Glutamatergic neuron (in vitro differentiated cells): ENCODE measurements around the gene DST. TPM values are rescaled to one million over a fixed set of nuclear protein-coding genes. Genes with fewer than 3 reads are reported as not detected.

Experiments used
- DNase-seq: peaks from one replicate; pipeline ENCODE4 v3.0.0; 2022
- H3K27ac Mint-ChIP-seq: one replicate; pipeline ENCODE4 v1.8.0; 2020; ENCODE audit warnings: mild to moderate bottlenecking, mixed read lengths, inconsistent platforms; ENCODE audit not compliant: unreplicated experiment
- H3K27me3 Mint-ChIP-seq: one replicate; pipeline ENCODE4 v1.8.0; 2020; ENCODE audit warnings: mild to moderate bottlenecking, moderate library complexity, mixed read lengths, inconsistent platforms; ENCODE audit not compliant: unreplicated experiment
- H3K36me3 Mint-ChIP-seq: one replicate; pipeline ENCODE4 v1.8.0; 2020; ENCODE audit warnings: mild to moderate bottlenecking, mixed read lengths, inconsistent platforms; ENCODE audit not compliant: unreplicated experiment
- H3K4me1 Mint-ChIP-seq: one replicate; pipeline ENCODE4 v1.8.0; 2020; ENCODE audit warnings: mild to moderate bottlenecking, low read depth, mixed read lengths, inconsistent platforms; ENCODE audit not compliant: unreplicated experiment
- H3K4me3 Mint-ChIP-seq: one replicate; pipeline ENCODE4 v1.8.0; 2020; ENCODE audit warnings: mild to moderate bottlenecking, mixed read lengths, inconsistent platforms; ENCODE audit not compliant: unreplicated experiment
- H3K9me3 Mint-ChIP-seq: one replicate; pipeline ENCODE4 v1.8.0; 2020; ENCODE audit warnings: mild to moderate bottlenecking, moderate library complexity, mixed read lengths, inconsistent platforms; ENCODE audit not compliant: unreplicated experiment
- CTCF ChIP-seq: fragments of 200-600 bp; sonication (generic); IDR thresholded peaks from one replicate; pipeline ENCODE4 v1.5.0; 2021; ENCODE audit not compliant: partially characterized antibody, unreplicated experiment
- total RNA-seq: library from RNA; stranded (reverse); fragmentation: NEBNext Ultra II Directional; extraction: Animal tissue kit (Norgen Biotek cat#: 25700); gene quantifications from one replicate; pipeline ENCODE4 v1.2.1, GENCODE V29; 2021; ENCODE audit not compliant: unreplicated experiment

DST gene
- total RNA-seq, 1 donor from 2014 or later = 981 TPM

GRCh38 chr6:56685994-56686393 is 43.3 kb upstream of the DST start:
- no peak for TF ChIP-seq CTCF
- Mint-ChIP-seq H3K9me3 (peaks cover 8% of the 10 kb centered on the region), H3K27me3 (no peaks in the 10 kb centered on the region), H3K36me3 (peaks cover 5% of the 10 kb centered on the region), H3K4me1 (peaks cover 6% of the 10 kb centered on the region), H3K4me3 (no peak overlapping the region), H3K27ac (no peak overlapping the region)
- no peak for DNase-seq

- H3K4me3 Mint-ChIP-seq = no peak overlapping the region
- H3K27me3 Mint-ChIP-seq = no peaks in the 10 kb centered on the region
- DNase-seq = no peak
- TF ChIP-seq CTCF = no peak
- H3K9me3 Mint-ChIP-seq = peaks cover 8% of the 10 kb centered on the region
- H3K36me3 Mint-ChIP-seq = peaks cover 5% of the 10 kb centered on the region
- no peak overlapping the region for H3K27ac Mint-ChIP-seq
- H3K4me1 Mint-ChIP-seq = peaks cover 6% of the 10 kb centered on the region
These were observed 42.5 kb upstream of the DST start for GRCh38 chr6:56685102-56685733.

- Mint-ChIP-seq H3K4me3 (no peak overlapping the region), H3K36me3 (peaks cover 5% of the 10 kb centered on the region), H3K9me3 (peaks cover 6% of the 10 kb centered on the region), H3K27ac (no peak overlapping the region), H3K27me3 (no peaks in the 10 kb centered on the region), H3K4me1 (peaks cover 6% of the 10 kb centered on the region)
- TF ChIP-seq CTCF = no peak
- DNase-seq = no peak
These were observed 41.8 kb upstream of the DST start for GRCh38 chr6:56684342-56685101.

- no peak for DNase-seq
- H3K27me3 Mint-ChIP-seq = no peaks in the 10 kb centered on the region
- H3K4me1 Mint-ChIP-seq = peaks cover 6% of the 10 kb centered on the region
- no peak overlapping the region for H3K4me3 Mint-ChIP-seq
- H3K27ac Mint-ChIP-seq = no peak overlapping the region
- peaks cover 5% of the 10 kb centered on the region for H3K36me3 Mint-ChIP-seq
- H3K9me3 Mint-ChIP-seq = peaks cover 6% of the 10 kb centered on the region
- no peak for TF ChIP-seq CTCF
These were observed 41.2 kb upstream of the DST start for GRCh38 chr6:56683882-56684281.

- peaks cover 6% of the 10 kb centered on the region for H3K4me1 Mint-ChIP-seq
- H3K36me3 Mint-ChIP-seq = peaks cover 5% of the 10 kb centered on the region
- no peak for TF ChIP-seq CTCF
- H3K9me3 Mint-ChIP-seq = peaks cover 6% of the 10 kb centered on the region
- no peak for DNase-seq
- H3K27ac Mint-ChIP-seq = no peak overlapping the region
- H3K27me3 Mint-ChIP-seq = no peaks in the 10 kb centered on the region
- no peak overlapping the region for H3K4me3 Mint-ChIP-seq
These were observed 39.9 kb upstream of the DST start for GRCh38 chr6:56682635-56683034.
